Panc1 (cell line): ENCODE measurements around the gene GPR139. TPM values are rescaled to one million over a fixed set of nuclear protein-coding genes. Genes with fewer than 3 reads are reported as not detected.

Experiments
- ATAC-seq: fragments of 200-7000 bp; cut with Tn5 transposase; 2 replicates; pipeline ENCODE4 v1.9.1; 2020; ENCODE audit warnings: mild to moderate bottlenecking, moderate library complexity
- BruUV-seq: library from RNA; stranded (reverse); fragments of 400-500 nt; replicated peaks from 2 replicates; lab custom pipeline; 2021; lab: Mats Ljungman, UMichigan
- CTCF ChIA-PET: fragments of 300-600 bp; sonication (Branson Sonifier 250); formaldehyde crosslinking; loops from one replicate; lab custom pipeline; 2022; ENCODE audit warnings: antibody characterized with exemption; lab: Charles Lee
- POLR2A ChIA-PET: fragments of 300-600 bp; sonication (Branson Sonifier 250); formaldehyde crosslinking; loops from one replicate; lab custom pipeline; 2022; ENCODE audit warnings: antibody characterized with exemption; lab: Charles Lee
- DNase-seq: peaks from one replicate; pipeline ENCODE4 v3.0.0-alpha.2; 2010; ENCODE audit warnings: low read depth, low spot score
- H3K27ac ChIP-seq: 2 replicates; pipeline ENCODE4 v1.5.1; 2011; ENCODE audit warnings: mild to moderate bottlenecking, low read length, inconsistent platforms
- H3K27me3 ChIP-seq: fragments of 200-500 bp; sonication (Bioruptor generic); 2 replicates; pipeline ENCODE4 v1.6.0; 2014; ENCODE audit warnings: low read length, inconsistent platforms; ENCODE audit not compliant: control insufficient read depth, insufficient read depth
- H3K36me3 ChIP-seq: fragments of 200-500 bp; sonication (Bioruptor generic); 2 replicates; pipeline ENCODE4 v1.5.1; 2014; ENCODE audit warnings: inconsistent platforms, mild to moderate bottlenecking, low read length, moderate library complexity; ENCODE audit not compliant: control insufficient read depth, insufficient read depth
- H3K4me1 ChIP-seq: 2 replicates; pipeline ENCODE4 v1.5.1; 2011; ENCODE audit warnings: inconsistent platforms, mild to moderate bottlenecking, low read length, moderate library complexity; ENCODE audit not compliant: control insufficient read depth, insufficient read depth
- H3K4me3 ChIP-seq, 2 experiments: 2 replicates each; pipeline ENCODE4 v1.5.1; 2011 to 2012; ENCODE audit warnings: low read depth in 2 of 2, low read length in 2 of 2, mild to moderate bottlenecking in 2 of 2, inconsistent platforms in 1 of 2, moderate library complexity in 1 of 2
- H3K9me3 ChIP-seq: fragments of 200-500 bp; sonication (Bioruptor generic); 2 replicates; pipeline ENCODE4 v1.5.1; 2014; ENCODE audit warnings: low read depth, mild to moderate bottlenecking, inconsistent platforms, low read length, moderate library complexity; ENCODE audit not compliant: control insufficient read depth, insufficient read depth
- CTCF ChIP-seq: fragments of 450-650 bp; IDR thresholded peaks from 2 replicates; pipeline ENCODE4 v1.5.1; 2017; ENCODE audit warnings: mild to moderate bottlenecking
- POLR2AphosphoS5 ChIP-seq: IDR thresholded peaks from 2 replicates; pipeline ENCODE4 v1.6.1; 2012; ENCODE audit warnings: mild to moderate bottlenecking, low read depth, low read length, moderate library complexity
- REST ChIP-seq, 2 experiments: IDR thresholded peaks; 2 replicates each; pipeline ENCODE4 v1.6.1; 2011 to 2012; ENCODE audit warnings: low read depth in 2 of 2, control low read depth in 1 of 2, low read length in 1 of 2, mild to moderate bottlenecking in 1 of 2, moderate library complexity in 1 of 2; ENCODE audit not compliant: insufficient read depth in 1 of 2
- SIN3A ChIP-seq: IDR thresholded peaks from 2 replicates; pipeline ENCODE4 v1.6.1; 2012; ENCODE audit warnings: low read depth, mild to moderate bottlenecking, low read length, moderate library complexity, borderline replicate concordance; ENCODE audit not compliant: insufficient read depth
- TCF7L2 ChIP-seq: IDR thresholded peaks from 2 replicates; pipeline ENCODE4 v1.6.1; 2011; ENCODE audit warnings: mild to moderate bottlenecking, low read depth, low read length, inconsistent platforms
- in situ Hi-C: cut with HindIII; loops from 2 replicates; pipeline ENCODE4 v1.10.0; 2016; ENCODE audit warnings: low sequenced_read_pairs, low pct_unique_long_range_greater_than_20kb
- intact Hi-C: fragments of 100-400 bp; cut with micrococcal nuclease; formaldehyde crosslinking; loops from one replicate; pipeline ENCODE4 v1.10.0; 2022; ENCODE audit not compliant: unreplicated experiment
- total RNA-seq: library from RNA; stranded (reverse); gene quantifications from one replicate; pipeline ENCODE4 v1.2.1, GENCODE V29; 2021; ENCODE audit not compliant: unreplicated experiment

The GPR139 gene
- total RNA-seq, 1 experiment from 2014 or later = not detected

GRCh38 chr16:20064520-20064919, 9.2 kb downstream of the GPR139 start:
- intact Hi-C loops = no loop called here
- CTCF ChIA-PET = no interaction called here
- no peak overlapping the region for H3K27ac ChIP-seq
- H3K9me3 ChIP-seq = no peaks in the 10 kb centered on the region
- in situ Hi-C loops = no loop called here
- H3K4me1 ChIP-seq = no peaks in the 10 kb centered on the region
- no peak overlapping the region for H3K4me3 ChIP-seq
- TF ChIP-seq POLR2AphosphoS5 (no peak), CTCF (no peak), TCF7L2 (no peak), REST (IDR thresholded peaks at IDR 0.05; ENCODE audit: insufficient read depth in 1 of 2, low read depth in 2 of 2, low read length in 1 of 2) (no peak), SIN3A (no peak)
- DNase-seq = no peak
- no peak for ATAC-seq
- no TSS peak for BruUV-seq
- H3K36me3 ChIP-seq = no peaks in the 10 kb centered on the region
- peaks cover 11% of the 10 kb centered on the region; the same call in 1 of the 2 replicates for H3K27me3 ChIP-seq
- POLR2A ChIA-PET = no interaction called here

- in situ Hi-C loops (no loop called here), intact Hi-C loops (no loop called here)
- H3K27ac ChIP-seq = no peak overlapping the region
- no peak overlapping the region for H3K4me3 ChIP-seq
- ChIA-PET CTCF (no interaction called here), POLR2A (no interaction called here)
- no TSS peak for BruUV-seq
- no peak for TF ChIP-seq SIN3A
- no peak for TF ChIP-seq TCF7L2
- TF ChIP-seq CTCF = no peak
- no peak for TF ChIP-seq REST (IDR thresholded peaks at IDR 0.05; ENCODE audit: insufficient read depth in 1 of 2, low read depth in 2 of 2, low read length in 1 of 2)
- no peak for TF ChIP-seq POLR2AphosphoS5
- H3K4me1 ChIP-seq = no peaks in the 10 kb centered on the region
- no peaks in the 10 kb centered on the region for H3K9me3 ChIP-seq
- ATAC-seq (no peak), DNase-seq (no peak)
- peaks cover 17% of the 10 kb centered on the region for H3K27me3 ChIP-seq
- H3K36me3 ChIP-seq = no peaks in the 10 kb centered on the region
Observed at GRCh38 chr16:20061132-20061531, 12.6 kb downstream of the GPR139 start.
